WTC11 (cell line): ENCODE results near the gene PTPRCAP. TPM values are rescaled to one million over a fixed set of nuclear protein-coding genes. Genes with fewer than 3 reads are reported as not detected.
A peak's percentile ranks its signal among the peaks of the same experiment; 100 is the strongest.

ENCODE experiments used
- ATAC-seq: fragments of 200-7000 bp; cut with Tn5 transposase; 2 replicates; pipeline ENCODE4 v1.10.0; 2021; ENCODE audit warnings: mild to moderate bottlenecking, moderate library complexity
- CTCF ChIA-PET: fragments of 300-600 bp; sonication (Branson Sonifier 250); formaldehyde crosslinking; loops from one replicate; lab custom pipeline; 2021; ENCODE audit warnings: antibody characterized with exemption; lab: Charles Lee
- POLR2A ChIA-PET: fragments of 350-600 bp; sonication (Branson Sonifier 250); formaldehyde crosslinking; loops from one replicate; lab custom pipeline; 2021; ENCODE audit warnings: antibody characterized with exemption; lab: Charles Lee
- DNase-seq: peaks from one replicate; pipeline ENCODE4 v3.0.0; 2021; ENCODE audit warnings: low spot score
- H3K27ac Mint-ChIP-seq: 2 replicates; pipeline ENCODE4 v1.8.0; 2021; ENCODE audit warnings: mixed read lengths
- H3K27me3 Mint-ChIP-seq: 2 replicates; pipeline ENCODE4 v1.8.0; 2021; ENCODE audit warnings: low read depth, mild to moderate bottlenecking, moderate library complexity, mixed read lengths
- H3K36me3 Mint-ChIP-seq: 2 replicates; pipeline ENCODE4 v1.8.0; 2021; ENCODE audit warnings: mixed read lengths
- H3K4me1 Mint-ChIP-seq: 2 replicates; pipeline ENCODE4 v1.8.0; 2022; ENCODE audit warnings: mixed read lengths
- H3K4me3 Mint-ChIP-seq: 2 replicates; pipeline ENCODE4 v1.8.0; 2021; ENCODE audit warnings: mild to moderate bottlenecking, moderate library complexity, mixed read lengths
- H3K9me3 Mint-ChIP-seq: 2 replicates; pipeline ENCODE4 v1.8.0; 2021; ENCODE audit warnings: mixed read lengths
- CREB1 ChIP-seq: sonication (generic); formaldehyde crosslinking; IDR thresholded peaks from 2 replicates; pipeline ENCODE4 v1.8.0; 2023; ENCODE audit warnings: mild to moderate bottlenecking, missing genetic modification reagents
- NFE2L1 ChIP-seq: sonication (generic); formaldehyde crosslinking; IDR thresholded peaks from 2 replicates; pipeline ENCODE4 v1.8.1; 2023; ENCODE audit warnings: missing genetic modification reagents
- PRRX2 ChIP-seq: fragments of 250-450 bp; sonication (Bioruptor Pico); IDR thresholded peaks from 2 replicates; pipeline ENCODE4 v1.8.0; 2021; ENCODE audit warnings: mild to moderate bottlenecking
- SMAD4 ChIP-seq: sonication (generic); formaldehyde crosslinking; IDR thresholded peaks from 2 replicates; pipeline ENCODE4 v1.8.0; 2022; ENCODE audit warnings: mild to moderate bottlenecking, missing genetic modification reagents
- SOX15 ChIP-seq: fragments of 250-450 bp; sonication (Bioruptor Pico); IDR thresholded peaks from 2 replicates; pipeline ENCODE4 v1.9.0; 2021; ENCODE audit warnings: mild to moderate bottlenecking
- SP1 ChIP-seq: sonication (generic); formaldehyde crosslinking; conservative IDR thresholded peaks from 2 replicates; pipeline ENCODE4 v1.8.1; 2022; ENCODE audit warnings: missing genetic modification reagents
- ZNF317 ChIP-seq: sonication (generic); formaldehyde crosslinking; IDR thresholded peaks from 2 replicates; pipeline ENCODE4 v1.8.1; 2023; ENCODE audit warnings: low read depth, mild to moderate bottlenecking, moderate library complexity, missing genetic modification reagents, borderline replicate concordance
- total RNA-seq: library from RNA; stranded (reverse); gene quantifications from 3 replicates; pipeline ENCODE4 v1.2.3, GENCODE V29; 2021
- TF ChIP-seq, protein P1 (sequence below): sonication (generic); formaldehyde crosslinking; IDR thresholded peaks from 2 replicates; pipeline ENCODE4 v1.8.1; 2022; ENCODE audit warnings: low read depth, missing genetic modification reagents, borderline replicate concordance
- TF ChIP-seq, protein P2 (sequence below): sonication (generic); formaldehyde crosslinking; IDR thresholded peaks from 2 replicates; pipeline ENCODE4 v1.8.1; 2022; ENCODE audit warnings: low read depth, mild to moderate bottlenecking, moderate library complexity, missing genetic modification reagents, borderline replicate concordance
- TF ChIP-seq, protein P3 (sequence below): fragments of 250-450 bp; sonication (Bioruptor Pico); conservative IDR thresholded peaks from 2 replicates; pipeline ENCODE4 v1.9.0; 2021; ENCODE audit warnings: mild to moderate bottlenecking
- TF ChIP-seq, protein P4 (sequence below): fragments of 250-450 bp; sonication (Bioruptor Pico); IDR thresholded peaks from 2 replicates; pipeline ENCODE4 v1.9.0; 2021; ENCODE audit warnings: mild to moderate bottlenecking, borderline replicate concordance
- TF ChIP-seq, protein P5 (sequence below): fragments of 200-600 bp; IDR thresholded peaks from 2 replicates; pipeline ENCODE4 v1.8.0; 2022; ENCODE audit warnings: antibody characterized with exemption

Gene PTPRCAP
- total RNA-seq, 1 experiment from 2014 or later: 3.6 TPM

DNA sequence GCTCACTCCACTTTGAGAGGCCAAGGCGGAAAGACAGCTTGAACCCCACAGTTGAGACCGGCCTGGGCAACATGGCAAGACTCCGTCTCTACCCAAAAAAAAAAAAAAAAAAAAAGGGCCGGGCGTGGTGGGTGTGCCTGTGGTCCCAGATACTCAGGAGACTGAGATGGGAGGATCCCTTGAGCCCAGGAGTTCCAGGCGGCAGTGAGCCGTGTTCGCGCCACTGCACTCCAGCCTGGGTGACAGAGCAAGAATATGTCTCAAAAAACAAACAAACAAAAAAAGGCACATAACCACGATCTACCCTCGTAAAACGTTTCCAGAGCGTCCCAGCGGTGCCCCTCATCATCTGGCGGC is 46.6 kb downstream of the PTPRCAP start:
- H3K36me3 Mint-ChIP-seq: peaks cover 11% of the 10 kb centered on the region
- H3K4me3 Mint-ChIP-seq: peak overlapping the region; percentile 75
- CTCF ChIA-PET: interaction anchor here (0.6 to 7.3 kb wide), 8 partner anchors 9 to 92 kb away, joined by 3 to 112 read pairs (median 6); partner anchors contain the start of genes AIP, POLD4 and PPP1CA
- TF ChIP-seq, protein P1, sequence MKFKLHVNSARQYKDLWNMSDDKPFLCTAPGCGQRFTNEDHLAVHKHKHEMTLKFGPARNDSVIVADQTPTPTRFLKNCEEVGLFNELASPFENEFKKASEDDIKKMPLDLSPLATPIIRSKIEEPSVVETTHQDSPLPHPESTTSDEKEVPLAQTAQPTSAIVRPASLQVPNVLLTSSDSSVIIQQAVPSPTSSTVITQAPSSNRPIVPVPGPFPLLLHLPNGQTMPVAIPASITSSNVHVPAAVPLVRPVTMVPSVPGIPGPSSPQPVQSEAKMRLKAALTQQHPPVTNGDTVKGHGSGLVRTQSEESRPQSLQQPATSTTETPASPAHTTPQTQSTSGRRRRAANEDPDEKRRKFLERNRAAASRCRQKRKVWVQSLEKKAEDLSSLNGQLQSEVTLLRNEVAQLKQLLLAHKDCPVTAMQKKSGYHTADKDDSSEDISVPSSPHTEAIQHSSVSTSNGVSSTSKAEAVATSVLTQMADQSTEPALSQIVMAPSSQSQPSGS: no peak
- no peak for TF ChIP-seq SOX15 (CRISPR knock-in tag)
- TF ChIP-seq, protein P2, sequence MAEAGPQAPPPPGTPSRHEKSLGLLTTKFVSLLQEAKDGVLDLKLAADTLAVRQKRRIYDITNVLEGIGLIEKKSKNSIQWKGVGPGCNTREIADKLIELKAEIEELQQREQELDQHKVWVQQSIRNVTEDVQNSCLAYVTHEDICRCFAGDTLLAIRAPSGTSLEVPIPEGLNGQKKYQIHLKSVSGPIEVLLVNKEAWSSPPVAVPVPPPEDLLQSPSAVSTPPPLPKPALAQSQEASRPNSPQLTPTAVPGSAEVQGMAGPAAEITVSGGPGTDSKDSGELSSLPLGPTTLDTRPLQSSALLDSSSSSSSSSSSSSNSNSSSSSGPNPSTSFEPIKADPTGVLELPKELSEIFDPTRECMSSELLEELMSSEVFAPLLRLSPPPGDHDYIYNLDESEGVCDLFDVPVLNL (CRISPR knock-in tag): no peak
- no peak for TF ChIP-seq ZNF317
- TF ChIP-seq, protein P3, sequence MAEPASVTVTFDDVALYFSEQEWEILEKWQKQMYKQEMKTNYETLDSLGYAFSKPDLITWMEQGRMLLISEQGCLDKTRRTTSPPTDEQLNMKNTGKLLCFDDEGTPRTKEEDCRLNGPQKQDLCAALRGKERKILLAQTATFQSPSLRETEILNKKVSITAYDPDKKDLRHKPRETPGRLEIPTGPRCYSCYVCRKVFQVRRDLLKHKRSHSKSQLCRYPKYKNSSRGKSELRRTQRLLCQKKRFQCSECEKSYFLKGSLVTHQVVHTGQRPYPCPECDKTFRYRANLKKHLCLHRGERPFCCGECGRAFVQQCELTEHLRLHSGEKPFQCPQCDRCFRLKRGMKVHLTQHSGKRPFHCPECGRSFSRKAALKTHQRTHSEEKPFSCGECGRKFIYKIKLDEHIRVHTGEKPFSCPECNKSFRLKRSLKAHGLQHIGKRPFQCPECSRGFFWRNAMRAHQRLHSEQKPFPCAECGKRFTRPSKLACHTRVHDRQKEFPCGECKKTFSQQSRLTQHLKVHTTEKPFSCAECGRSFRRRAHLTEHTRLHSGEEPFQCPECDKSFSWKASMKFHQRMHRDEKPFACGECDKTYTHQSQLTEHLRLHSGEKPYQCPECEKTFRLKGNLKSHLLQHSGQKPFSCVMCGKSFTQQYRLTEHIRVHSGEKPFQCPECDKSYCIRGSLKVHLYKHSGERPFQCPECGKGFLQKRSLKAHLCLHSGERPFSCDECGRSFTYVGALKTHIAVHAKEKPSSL (CRISPR knock-in tag): no peak
- no peak for TF ChIP-seq NFE2L1 (CRISPR knock-in tag)
- TF ChIP-seq, protein P4, sequence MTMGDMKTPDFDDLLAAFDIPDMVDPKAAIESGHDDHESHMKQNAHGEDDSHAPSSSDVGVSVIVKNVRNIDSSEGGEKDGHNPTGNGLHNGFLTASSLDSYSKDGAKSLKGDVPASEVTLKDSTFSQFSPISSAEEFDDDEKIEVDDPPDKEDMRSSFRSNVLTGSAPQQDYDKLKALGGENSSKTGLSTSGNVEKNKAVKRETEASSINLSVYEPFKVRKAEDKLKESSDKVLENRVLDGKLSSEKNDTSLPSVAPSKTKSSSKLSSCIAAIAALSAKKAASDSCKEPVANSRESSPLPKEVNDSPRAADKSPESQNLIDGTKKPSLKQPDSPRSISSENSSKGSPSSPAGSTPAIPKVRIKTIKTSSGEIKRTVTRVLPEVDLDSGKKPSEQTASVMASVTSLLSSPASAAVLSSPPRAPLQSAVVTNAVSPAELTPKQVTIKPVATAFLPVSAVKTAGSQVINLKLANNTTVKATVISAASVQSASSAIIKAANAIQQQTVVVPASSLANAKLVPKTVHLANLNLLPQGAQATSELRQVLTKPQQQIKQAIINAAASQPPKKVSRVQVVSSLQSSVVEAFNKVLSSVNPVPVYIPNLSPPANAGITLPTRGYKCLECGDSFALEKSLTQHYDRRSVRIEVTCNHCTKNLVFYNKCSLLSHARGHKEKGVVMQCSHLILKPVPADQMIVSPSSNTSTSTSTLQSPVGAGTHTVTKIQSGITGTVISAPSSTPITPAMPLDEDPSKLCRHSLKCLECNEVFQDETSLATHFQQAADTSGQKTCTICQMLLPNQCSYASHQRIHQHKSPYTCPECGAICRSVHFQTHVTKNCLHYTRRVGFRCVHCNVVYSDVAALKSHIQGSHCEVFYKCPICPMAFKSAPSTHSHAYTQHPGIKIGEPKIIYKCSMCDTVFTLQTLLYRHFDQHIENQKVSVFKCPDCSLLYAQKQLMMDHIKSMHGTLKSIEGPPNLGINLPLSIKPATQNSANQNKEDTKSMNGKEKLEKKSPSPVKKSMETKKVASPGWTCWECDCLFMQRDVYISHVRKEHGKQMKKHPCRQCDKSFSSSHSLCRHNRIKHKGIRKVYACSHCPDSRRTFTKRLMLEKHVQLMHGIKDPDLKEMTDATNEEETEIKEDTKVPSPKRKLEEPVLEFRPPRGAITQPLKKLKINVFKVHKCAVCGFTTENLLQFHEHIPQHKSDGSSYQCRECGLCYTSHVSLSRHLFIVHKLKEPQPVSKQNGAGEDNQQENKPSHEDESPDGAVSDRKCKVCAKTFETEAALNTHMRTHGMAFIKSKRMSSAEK (CRISPR knock-in tag): no peak
- TF ChIP-seq SP1 (CRISPR knock-in tag): no peak
- no peak for TF ChIP-seq PRRX2 (CRISPR knock-in tag)
- TF ChIP-seq CREB1 (CRISPR knock-in tag): no peak
- H3K27ac Mint-ChIP-seq: peak overlapping the region; percentile 85
- POLR2A ChIA-PET: interaction anchor here (1.7 kb wide), 1 partner anchor 11 kb away, joined by 21 read pairs; the partner anchor contains the start of gene PPP1CA
- peaks cover 30% of the 10 kb centered on the region for H3K4me1 Mint-ChIP-seq
- peaks cover under 1% of the 10 kb centered on the region; the same call in 1 of the 2 replicates for H3K27me3 Mint-ChIP-seq
- no peaks in the 10 kb centered on the region for H3K9me3 Mint-ChIP-seq
- ATAC-seq: no peak
- DNase-seq: no peak

DNA sequence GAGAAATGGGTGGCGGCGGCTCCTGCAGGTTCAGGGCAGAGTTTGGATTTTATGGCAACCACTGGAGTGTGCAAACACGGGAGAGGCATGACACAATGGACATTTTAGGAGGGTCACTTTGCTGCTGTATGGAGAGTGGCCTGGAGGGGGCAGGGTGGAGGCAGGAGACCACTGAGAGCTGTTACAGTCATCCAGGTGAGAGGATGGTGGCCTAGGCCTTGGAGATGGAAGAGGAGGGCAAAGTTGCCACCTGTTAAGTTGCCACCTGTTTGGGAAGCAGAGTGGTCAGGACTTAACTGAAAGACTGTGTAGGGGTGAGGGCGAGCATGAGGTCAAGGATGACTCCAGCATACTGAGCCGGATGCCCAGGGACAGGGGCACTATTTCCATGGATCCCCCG is 48.0 kb downstream of the PTPRCAP start:
- H3K36me3 Mint-ChIP-seq: peaks cover 11% of the 10 kb centered on the region
- TF ChIP-seq, protein P5, sequence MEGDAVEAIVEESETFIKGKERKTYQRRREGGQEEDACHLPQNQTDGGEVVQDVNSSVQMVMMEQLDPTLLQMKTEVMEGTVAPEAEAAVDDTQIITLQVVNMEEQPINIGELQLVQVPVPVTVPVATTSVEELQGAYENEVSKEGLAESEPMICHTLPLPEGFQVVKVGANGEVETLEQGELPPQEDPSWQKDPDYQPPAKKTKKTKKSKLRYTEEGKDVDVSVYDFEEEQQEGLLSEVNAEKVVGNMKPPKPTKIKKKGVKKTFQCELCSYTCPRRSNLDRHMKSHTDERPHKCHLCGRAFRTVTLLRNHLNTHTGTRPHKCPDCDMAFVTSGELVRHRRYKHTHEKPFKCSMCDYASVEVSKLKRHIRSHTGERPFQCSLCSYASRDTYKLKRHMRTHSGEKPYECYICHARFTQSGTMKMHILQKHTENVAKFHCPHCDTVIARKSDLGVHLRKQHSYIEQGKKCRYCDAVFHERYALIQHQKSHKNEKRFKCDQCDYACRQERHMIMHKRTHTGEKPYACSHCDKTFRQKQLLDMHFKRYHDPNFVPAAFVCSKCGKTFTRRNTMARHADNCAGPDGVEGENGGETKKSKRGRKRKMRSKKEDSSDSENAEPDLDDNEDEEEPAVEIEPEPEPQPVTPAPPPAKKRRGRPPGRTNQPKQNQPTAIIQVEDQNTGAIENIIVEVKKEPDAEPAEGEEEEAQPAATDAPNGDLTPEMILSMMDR: peak; percentile 60
- no peak for TF ChIP-seq SMAD4 (CRISPR knock-in tag)
- ChIA-PET POLR2A (interaction anchor here (0.9 kb wide), 1 partner anchor 12 kb away, joined by 4 read pairs; the partner anchor contains the start of gene PPP1CA), CTCF (interaction anchor here (0.5 to 7.3 kb wide), 31 partner anchors 8 to 156 kb away, joined by 3 to 112 read pairs (median 4); partner anchors contain the start of genes CARNS1, POLD4, PPP1CA and PTPRCAP)
- H3K4me1 Mint-ChIP-seq: peaks cover 29% of the 10 kb centered on the region
- H3K4me3 Mint-ChIP-seq: peak overlapping the region; percentile 61
- no peaks in the 10 kb centered on the region for H3K9me3 Mint-ChIP-seq
- ATAC-seq (peak; percentile 78), DNase-seq (peak; percentile 82)
- peak overlapping the region; percentile 75 for H3K27ac Mint-ChIP-seq
- H3K27me3 Mint-ChIP-seq: peaks cover 15% of the 10 kb centered on the region
